Measurements from ENCODE around the gene SMIM20.

Gene SMIM20

GRCh38 chr4:25962393-25962792 lies 48.4 kb downstream of the SMIM20 start:
- no peak for DNase-seq

- DNase-seq = no peak
Observed at GRCh38 chr4:25965629-25966028, 51.6 kb downstream of the SMIM20 start.

GRCh38 chr4:25966171-25966570 lies 52.2 kb downstream of the SMIM20 start:
- DNase-seq = no peak

- DNase-seq = no peak
Observed at GRCh38 chr4:25969374-25970155, 55.5 kb downstream of the SMIM20 start.

DNA sequence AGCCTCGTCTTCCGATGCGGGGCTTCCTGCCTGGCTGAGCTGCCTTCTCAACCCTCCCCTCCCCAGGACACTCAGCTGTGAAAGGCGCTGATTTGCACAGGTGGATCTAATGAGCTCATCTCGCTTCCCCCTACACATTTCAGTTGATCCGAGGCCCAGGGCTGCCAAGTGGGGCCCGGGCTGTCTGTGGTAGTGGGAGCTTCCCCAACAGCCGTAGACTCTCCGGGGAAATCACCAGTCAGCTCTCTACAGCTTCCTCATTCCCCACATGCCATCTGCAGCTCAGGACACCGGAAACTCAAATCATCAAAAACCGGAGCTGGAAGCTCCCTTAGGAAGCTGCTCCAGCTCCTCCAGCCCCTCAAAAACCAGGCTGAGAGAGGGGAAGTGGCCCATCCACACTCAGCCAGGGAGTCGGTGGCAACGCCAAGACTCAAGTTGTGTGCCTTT lies 56.2 kb downstream of the SMIM20 start:
- no peak for DNase-seq

- no peak for DNase-seq
Observed at GRCh38 chr4:25970691-25971432, 56.8 kb downstream of the SMIM20 start.

- no peak for DNase-seq
Observed at GRCh38 chr4:25972366-25972765, 58.3 kb downstream of the SMIM20 start.

DNA sequence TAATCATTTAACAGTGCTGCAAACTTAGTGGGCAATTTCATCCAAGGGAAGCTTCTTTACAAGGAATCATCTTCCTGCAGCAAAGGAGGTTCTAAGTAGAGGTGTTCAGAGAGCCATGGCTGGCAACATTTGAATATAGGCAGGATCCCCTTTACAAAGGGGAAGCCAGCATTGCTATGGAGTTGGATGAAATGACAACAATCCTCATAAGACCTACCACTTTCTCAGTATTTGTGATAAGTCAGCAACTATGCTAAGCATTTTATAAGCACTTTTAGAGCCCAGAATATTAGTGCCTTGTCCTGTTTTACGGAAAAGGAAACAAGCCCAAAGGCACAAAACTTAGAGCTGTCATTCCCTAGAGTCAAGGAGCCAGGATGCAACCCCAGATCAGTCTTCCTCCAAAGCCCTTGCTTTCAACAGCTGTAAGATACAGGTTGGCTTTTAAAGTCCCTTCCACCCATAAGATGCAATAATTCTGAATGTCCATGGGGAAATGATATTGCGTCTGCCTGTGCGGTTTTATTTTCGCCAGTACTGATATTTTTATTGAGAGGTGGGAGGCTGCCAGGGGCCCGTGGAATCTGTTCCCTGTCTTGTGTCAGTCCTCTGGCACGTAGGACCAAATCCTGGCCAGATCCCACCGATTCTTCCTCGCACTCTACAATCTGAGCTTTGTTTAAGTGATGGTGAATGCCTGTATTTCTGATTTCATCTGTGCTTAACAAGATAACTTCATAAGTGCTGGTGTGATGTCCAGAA lies 59.1 kb downstream of the SMIM20 start:
- DNase-seq = no peak

DNA sequence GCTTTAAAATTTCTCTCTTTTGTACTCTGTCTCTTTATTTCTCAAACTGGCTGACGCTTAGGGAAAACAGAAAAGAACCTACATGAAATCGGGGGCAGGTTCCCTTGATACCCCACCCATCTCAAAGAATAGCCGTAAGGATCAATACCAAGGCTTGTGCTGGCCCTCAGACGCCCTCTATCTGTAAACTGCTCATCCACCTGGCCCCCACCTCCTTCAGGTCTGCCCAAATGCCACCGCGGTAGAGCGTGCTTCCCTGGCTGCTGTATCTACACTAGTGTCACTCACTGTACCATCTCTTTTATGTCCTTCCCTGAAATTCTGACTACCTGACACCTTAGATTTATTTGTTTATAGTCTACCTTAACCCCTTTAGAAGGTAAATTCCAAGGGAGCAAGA lies 62.8 kb downstream of the SMIM20 start:
- no peak for DNase-seq

DNA sequence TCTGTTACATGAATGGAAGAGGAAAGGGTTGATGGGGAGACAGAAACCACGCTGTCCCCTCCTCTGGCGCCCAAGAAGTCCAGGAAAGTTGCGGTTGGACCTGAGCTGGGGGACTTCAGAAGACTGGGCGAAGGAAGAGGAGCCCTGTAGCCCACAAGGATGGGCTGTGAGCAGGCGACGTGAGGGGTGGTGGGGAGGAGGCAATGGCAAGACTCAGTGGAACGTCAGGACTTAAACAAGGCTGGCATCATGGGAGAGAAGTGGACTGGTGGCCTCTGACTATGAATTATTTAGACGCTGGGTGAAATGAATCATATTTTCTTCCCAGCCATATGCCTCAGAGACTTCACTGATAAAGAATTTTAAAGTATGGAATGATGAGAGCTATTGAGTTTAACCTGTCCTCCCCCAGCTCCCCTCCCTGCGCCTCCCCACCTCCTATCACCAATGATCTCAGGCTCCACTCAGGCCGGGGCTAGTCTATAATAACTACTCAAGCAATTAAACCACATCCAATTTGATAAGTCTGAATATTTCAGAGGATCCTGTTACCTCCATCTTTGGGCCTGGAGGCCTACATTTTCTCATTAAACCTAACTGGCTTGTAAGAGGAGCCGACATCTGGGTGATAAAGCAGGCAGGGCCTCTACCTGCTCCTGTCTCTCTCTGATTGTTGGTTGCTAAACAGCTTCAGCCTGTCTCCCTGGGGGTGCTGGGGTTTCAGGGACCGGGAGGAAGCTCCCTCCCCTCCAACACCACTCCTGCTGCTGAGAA lies 63.6 kb downstream of the SMIM20 start:
- no peak for DNase-seq

- no peak for DNase-seq
Observed at GRCh38 chr4:25978327-25978726, 64.3 kb downstream of the SMIM20 start.

Measured in NCI-H2171 (cell line).